ENCODE measurements around the gene CALY.
A peak's percentile ranks its signal among the peaks of the same experiment; 100 is the strongest.

DNA sequence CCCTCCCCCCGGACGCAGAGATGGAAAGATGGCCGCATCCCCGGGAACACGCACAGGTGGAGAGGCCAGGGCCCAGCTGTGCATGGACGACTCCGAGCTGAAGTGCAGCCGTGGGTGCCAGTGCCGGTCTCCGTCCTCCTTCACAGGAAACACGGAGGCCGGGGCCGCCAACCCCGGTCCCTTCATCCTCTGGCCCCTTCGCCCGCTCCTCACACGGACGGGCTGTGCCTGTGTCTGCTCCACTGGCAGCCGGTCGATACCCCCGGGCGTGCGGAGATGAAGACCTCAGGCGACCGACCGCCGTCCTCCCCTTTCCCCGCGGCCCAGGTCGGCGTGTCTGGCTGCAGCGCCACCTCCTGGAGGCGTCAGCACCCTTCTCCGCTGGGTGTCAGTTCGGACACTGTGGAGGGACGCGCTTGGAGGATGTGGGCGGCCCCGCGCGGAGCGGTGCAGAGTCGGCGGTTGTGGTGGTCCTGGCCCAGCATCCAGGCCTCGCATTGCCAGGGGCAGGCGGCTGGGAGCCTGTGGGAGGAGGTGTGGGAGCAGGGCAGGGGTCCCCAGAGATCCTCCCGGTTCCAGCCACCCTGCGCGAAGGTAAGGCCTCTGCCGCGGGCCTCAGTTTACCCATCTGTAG is 18.1 kb downstream of the CALY start:
- TF ChIP-seq, protein P1, sequence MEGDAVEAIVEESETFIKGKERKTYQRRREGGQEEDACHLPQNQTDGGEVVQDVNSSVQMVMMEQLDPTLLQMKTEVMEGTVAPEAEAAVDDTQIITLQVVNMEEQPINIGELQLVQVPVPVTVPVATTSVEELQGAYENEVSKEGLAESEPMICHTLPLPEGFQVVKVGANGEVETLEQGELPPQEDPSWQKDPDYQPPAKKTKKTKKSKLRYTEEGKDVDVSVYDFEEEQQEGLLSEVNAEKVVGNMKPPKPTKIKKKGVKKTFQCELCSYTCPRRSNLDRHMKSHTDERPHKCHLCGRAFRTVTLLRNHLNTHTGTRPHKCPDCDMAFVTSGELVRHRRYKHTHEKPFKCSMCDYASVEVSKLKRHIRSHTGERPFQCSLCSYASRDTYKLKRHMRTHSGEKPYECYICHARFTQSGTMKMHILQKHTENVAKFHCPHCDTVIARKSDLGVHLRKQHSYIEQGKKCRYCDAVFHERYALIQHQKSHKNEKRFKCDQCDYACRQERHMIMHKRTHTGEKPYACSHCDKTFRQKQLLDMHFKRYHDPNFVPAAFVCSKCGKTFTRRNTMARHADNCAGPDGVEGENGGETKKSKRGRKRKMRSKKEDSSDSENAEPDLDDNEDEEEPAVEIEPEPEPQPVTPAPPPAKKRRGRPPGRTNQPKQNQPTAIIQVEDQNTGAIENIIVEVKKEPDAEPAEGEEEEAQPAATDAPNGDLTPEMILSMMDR (conservative IDR thresholded peaks at IDR 0.05; ENCODE audit: low read length) = peak; percentile 86
- no peak for TF ChIP-seq EZH2phosphoT487 (IDR thresholded peaks at IDR 0.05; ENCODE audit: borderline replicate concordance)

Measured in Loucy (cell line).